ENCODE data around the gene XYLT1.

DNA sequence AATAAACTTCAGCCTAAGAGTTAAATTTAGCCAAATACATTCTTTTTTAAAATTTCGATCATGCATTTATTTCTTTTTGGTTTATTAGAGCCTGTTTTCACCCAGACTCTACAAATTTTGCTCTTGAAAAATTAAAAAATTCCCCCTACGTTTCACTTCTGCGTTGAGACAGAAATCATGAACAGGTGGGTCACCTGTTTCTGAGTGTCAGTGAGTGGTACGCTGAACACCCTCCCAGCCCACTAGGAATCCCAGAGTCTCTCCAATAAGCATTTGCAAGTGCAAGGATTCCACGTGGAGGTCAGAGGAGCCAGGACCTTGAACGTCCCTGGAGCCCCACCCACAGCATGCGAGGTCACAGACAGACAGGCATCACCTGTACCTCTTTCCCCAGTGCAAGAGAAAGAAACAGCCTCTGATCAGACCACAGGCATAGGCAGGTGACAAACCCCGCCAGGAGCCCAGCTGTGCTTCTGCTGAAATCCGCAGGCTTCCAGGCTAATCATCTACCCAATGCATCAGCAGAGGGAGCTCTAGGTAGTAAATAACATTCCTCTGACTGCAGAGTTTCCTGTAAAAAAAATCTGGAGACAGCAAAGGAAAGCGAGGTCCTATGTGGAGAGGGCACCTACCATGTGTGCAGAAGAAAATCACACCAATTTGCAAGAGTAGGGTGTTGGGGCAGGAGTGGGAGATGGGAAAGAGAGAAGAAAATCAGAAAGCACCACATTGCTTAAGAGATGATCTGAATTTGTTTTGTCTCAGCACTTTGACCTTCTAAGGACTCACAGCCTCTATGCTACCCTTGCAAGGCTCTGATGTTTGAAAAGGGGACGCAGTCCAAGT is 5.9 kb upstream of the XYLT1 start:
- TF ChIP-seq, protein P1, sequence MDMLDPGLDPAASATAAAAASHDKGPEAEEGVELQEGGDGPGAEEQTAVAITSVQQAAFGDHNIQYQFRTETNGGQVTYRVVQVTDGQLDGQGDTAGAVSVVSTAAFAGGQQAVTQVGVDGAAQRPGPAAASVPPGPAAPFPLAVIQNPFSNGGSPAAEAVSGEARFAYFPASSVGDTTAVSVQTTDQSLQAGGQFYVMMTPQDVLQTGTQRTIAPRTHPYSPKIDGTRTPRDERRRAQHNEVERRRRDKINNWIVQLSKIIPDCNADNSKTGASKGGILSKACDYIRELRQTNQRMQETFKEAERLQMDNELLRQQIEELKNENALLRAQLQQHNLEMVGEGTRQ (CRISPR knock-in tag; IDR thresholded peaks at IDR 0.05), result no peak
- TF ChIP-seq, protein P2, sequence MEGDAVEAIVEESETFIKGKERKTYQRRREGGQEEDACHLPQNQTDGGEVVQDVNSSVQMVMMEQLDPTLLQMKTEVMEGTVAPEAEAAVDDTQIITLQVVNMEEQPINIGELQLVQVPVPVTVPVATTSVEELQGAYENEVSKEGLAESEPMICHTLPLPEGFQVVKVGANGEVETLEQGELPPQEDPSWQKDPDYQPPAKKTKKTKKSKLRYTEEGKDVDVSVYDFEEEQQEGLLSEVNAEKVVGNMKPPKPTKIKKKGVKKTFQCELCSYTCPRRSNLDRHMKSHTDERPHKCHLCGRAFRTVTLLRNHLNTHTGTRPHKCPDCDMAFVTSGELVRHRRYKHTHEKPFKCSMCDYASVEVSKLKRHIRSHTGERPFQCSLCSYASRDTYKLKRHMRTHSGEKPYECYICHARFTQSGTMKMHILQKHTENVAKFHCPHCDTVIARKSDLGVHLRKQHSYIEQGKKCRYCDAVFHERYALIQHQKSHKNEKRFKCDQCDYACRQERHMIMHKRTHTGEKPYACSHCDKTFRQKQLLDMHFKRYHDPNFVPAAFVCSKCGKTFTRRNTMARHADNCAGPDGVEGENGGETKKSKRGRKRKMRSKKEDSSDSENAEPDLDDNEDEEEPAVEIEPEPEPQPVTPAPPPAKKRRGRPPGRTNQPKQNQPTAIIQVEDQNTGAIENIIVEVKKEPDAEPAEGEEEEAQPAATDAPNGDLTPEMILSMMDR (IDR thresholded peaks at IDR 0.05), result no peak
- TF ChIP-seq GABPB1 (CRISPR knock-in tag; IDR thresholded peaks at IDR 0.05) (no peak), NR3C1 (CRISPR knock-in tag; conservative IDR thresholded peaks at IDR 0.05; ENCODE audit: low read depth) (no peak), NR2C2 (CRISPR knock-in tag; IDR thresholded peaks at IDR 0.05) (no peak)
